AG20443 (cell line): Measurements from ENCODE around the gene LMF1.

Experiments
- DNase-seq: peaks from one replicate; pipeline ENCODE4 v3.0.0; 2012; ENCODE audit warnings: low spot score, mixed read lengths

Gene LMF1

GRCh38 chr16:813204-813915 lies 157.4 kb downstream of the LMF1 start:
- peak; percentile 85 for DNase-seq

- DNase-seq, result no peak
Observed at GRCh38 chr16:808085-808386, 162.7 kb downstream of the LMF1 start.

DNA sequence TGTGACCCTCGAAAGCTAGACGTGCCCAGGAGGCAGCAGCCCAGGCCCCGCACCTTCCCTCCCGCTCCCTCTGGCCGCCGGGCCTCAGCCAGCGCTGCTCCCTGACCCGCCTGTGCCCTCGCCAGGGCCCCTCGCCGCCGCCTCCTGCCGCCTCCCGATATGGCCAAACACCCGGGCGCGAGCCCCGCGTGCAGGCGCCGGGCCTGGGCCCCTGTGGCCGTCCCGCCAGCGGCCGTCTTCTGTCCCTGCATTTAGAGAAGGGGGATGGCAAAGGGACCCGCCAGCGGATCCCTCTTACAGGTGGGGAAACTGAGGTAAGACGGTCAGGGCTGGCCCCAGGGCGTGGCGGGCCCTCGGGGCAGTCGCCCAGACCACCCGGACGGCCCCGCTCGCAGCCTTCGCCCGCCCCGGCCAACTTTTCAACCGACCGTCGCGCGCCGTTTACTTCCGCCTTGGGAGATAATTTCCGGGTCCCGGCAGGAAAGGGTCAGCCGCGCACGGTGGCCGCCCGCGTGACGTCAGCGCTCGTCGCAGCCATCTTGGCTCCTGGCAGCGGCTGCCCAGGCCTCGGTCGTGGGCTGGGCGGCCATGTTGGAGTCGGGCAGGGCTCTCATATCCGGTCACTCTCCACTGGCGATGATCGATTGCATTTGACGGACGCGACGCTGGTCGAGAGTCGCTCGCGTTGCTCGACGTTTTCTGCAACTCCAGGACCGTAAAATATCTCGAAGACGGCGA lies 163.3 kb downstream of the LMF1 start:
- peak; percentile 99 for DNase-seq

DNA sequence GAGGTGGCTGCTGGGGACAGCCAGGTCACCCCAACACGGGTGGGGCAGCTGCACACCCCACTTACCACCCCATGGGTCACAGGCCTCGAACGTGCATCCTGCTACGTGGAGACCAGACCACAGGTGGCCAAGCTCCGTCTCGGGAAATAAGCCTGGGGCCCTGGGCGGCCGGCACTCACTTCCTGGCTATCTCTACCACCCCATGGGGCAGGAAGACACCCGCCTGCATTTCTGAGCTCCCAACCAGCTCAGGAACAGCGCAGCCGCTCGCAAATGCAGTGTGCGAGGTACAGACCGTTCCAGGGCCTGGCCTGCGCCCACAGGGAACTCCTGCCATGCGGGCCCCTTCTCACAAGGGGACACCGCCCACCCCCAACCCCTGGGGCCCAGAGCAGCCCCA lies 165.3 kb downstream of the LMF1 start:
- DNase-seq, result no peak

DNA sequence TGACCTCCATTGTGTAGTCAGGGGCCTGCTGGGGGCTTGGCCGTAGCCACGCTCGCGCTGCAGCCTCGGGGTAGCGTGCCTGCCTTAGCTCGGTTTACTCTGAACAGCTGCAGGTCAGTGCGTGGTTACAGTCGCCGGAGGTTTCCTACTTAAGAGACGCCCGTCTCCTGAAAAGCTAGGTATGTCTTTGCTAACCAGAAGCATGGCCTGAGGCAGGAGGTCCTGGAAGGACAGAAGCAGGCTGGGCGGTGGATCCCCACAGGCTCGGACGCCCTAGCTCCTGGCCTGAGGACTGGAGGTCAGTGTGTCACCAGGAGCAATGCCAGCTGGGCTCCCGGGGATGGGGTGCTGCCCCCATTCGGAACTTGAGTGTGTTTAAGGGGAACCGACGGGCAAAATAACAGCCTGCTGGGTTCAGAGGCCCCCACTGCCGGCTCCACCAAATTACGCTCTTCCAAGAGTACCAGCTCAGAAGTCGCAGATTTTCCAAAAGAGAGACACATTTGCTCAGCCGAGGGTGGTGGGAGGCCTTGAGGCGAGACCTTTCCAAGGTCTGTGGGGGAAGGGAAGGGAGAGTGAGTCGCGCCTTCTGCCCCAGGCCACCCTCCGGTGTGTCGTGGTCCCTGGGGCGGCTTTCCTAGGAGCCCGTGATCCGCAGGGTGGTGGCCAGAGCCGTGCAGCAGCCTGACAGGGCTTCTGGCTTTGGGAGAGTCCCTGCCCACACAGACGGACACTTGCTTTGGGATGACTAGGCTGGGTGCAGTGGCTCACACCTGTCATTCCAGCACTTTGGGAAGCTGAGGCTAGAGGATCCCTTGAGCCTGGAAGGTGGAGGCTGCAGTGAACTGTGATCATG lies 166.4 kb downstream of the LMF1 start:
- DNase-seq, result no peak

GRCh38 chr16:803754-804080 lies 167.1 kb downstream of the LMF1 start:
- no peak for DNase-seq
